Kidney epithelial cell (primary cell): Measurements from ENCODE around the gene NRROS. TPM values are rescaled to one million over a fixed set of nuclear protein-coding genes. Genes with fewer than 3 reads are reported as not detected.

Experiments
- DNase-seq: peaks from one replicate; pipeline ENCODE4 v3.0.0-alpha.2; 2010; ENCODE audit warnings: low read depth
- H3K27me3 ChIP-seq: 2 replicates; pipeline ENCODE4 v1.6.0; 2011; ENCODE audit warnings: low read length; ENCODE audit not compliant: control insufficient read depth, insufficient read depth
- H3K36me3 ChIP-seq: 2 replicates; pipeline ENCODE4 v1.5.1; 2011; ENCODE audit warnings: low read length; ENCODE audit not compliant: control insufficient read depth, insufficient read depth
- H3K4me3 ChIP-seq: 2 replicates; pipeline ENCODE4 v1.5.1; 2011; ENCODE audit warnings: low read depth, mild to moderate bottlenecking, control low read depth, low read length
- total RNA-seq: library from RNA; depleted of rRNA; stranded (reverse); fragments of >200 nt; gene quantifications from 2 replicates; pipeline ENCODE4 v1.2.3, GENCODE V29; 2015
- TF ChIP-seq, protein P1 (sequence below): IDR thresholded peaks from 2 replicates; pipeline ENCODE4 v1.5.1; 2011; ENCODE audit warnings: mild to moderate bottlenecking, moderate library complexity, low read length, control low read depth, inconsistent platforms; ENCODE audit not compliant: insufficient read depth, poor library complexity, severe bottlenecking

NRROS gene
- total RNA-seq, 1 donor from 2014 or later: 1.8 TPM

DNA sequence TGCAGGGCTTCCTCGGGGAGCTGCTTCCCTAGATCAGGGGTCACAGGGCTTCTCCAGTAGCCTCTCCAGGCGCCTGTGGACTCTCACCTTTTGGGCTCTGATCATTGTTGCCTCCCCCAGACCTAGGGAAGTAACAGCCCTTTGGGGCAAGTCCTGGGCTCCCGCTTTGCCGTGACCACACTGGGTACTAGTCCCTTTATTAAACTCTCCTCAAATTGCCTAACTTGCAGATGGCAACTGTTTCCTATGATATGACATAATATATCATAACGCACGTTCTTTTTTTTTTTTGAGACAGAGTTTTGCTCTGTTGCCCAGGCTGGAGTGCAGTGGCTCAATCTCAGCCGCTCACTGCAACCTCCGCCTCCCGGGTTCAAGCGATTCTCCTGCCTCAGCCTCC is 17.9 kb upstream of the NRROS start:
- Histone ChIP-seq H3K4me3 (no peak overlapping the region), H3K36me3 (no peaks in the 10 kb centered on the region), H3K27me3 (no peaks in the 10 kb centered on the region)
- no peak for DNase-seq
- TF ChIP-seq, protein P1, sequence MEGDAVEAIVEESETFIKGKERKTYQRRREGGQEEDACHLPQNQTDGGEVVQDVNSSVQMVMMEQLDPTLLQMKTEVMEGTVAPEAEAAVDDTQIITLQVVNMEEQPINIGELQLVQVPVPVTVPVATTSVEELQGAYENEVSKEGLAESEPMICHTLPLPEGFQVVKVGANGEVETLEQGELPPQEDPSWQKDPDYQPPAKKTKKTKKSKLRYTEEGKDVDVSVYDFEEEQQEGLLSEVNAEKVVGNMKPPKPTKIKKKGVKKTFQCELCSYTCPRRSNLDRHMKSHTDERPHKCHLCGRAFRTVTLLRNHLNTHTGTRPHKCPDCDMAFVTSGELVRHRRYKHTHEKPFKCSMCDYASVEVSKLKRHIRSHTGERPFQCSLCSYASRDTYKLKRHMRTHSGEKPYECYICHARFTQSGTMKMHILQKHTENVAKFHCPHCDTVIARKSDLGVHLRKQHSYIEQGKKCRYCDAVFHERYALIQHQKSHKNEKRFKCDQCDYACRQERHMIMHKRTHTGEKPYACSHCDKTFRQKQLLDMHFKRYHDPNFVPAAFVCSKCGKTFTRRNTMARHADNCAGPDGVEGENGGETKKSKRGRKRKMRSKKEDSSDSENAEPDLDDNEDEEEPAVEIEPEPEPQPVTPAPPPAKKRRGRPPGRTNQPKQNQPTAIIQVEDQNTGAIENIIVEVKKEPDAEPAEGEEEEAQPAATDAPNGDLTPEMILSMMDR: no peak

DNA sequence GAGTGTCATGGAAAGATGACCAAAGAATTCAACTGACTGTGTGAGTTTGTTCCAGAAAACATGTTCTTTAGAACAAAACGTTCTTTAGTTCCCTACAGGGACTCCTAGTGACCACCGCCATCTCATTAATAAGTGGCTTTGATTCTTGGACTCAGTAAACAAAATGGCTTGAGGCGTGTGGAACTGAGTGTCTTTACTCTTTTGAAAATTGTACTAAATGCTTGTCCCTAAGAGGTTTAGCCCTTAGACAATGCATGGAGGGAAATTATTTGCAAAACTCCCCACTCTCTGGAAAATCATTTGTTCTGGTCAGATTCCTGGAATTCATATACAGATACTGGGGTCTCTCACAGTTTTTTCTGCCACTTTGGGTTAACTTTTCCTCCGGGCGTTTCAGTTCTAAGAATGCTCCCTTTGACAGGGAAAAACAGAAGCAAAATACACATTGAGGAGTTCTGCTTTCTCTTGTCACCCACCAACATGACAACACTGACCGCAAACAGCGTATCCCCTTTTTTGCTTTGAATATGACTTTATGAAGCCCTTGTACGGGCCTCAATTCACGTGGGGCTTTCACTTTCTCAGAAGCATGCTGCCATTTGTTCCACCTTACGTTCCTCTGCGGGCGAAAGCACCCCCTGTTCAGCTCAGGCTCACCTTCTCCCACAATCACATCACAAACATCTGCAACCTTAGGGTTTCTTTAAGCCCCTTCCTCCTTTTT is 15.3 kb upstream of the NRROS start:
- Histone ChIP-seq H3K36me3 (no peaks in the 10 kb centered on the region), H3K4me3 (no peak overlapping the region), H3K27me3 (no peaks in the 10 kb centered on the region)
- TF ChIP-seq, protein P1: no peak
- DNase-seq: no peak

DNA sequence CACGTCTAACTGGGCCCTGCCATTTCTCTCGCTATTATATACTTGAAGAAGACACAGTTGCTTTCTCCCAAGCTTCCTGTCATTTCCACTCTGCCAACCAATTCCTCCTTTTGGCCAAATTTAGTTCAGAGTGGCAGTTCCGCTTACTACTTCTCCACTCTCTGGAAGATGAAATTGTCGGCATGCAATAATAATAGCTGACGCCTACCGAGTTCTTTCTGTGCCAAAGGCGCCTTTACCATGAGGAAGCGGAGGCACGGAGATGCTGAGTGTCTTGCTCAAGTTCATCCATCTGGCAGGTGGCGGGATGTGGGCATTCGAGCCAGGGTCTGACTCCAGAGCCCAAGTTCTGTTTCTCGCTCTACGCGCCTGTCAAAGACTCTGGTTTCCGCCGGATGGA is 14.6 kb upstream of the NRROS start:
- Histone ChIP-seq H3K4me3 (no peak overlapping the region), H3K36me3 (no peaks in the 10 kb centered on the region), H3K27me3 (no peaks in the 10 kb centered on the region)
- TF ChIP-seq, protein P1: no peak
- DNase-seq: no peak

DNA sequence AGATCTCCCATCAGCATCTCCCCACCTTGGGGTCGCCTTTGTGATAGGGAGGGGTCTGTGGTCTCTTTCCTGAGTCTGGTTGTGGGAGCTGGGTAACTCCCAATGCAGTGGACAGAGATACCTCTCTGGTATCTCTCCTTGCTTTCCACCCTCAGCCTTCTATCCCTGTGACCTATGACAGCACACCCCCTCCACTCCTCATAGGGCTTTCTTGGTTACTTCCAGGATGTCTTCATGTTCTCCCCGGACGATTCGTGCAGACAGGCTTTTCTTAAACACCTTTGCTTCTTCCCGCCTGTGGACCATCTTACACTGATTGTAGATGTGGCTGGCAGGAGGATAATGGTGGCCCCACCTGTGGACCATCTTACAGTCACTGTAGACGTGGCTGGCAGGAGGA is 14.2 kb upstream of the NRROS start:
- DNase-seq: no peak
- no peaks in the 10 kb centered on the region for H3K27me3 ChIP-seq
- no peaks in the 10 kb centered on the region for H3K36me3 ChIP-seq
- TF ChIP-seq, protein P1: no peak
- H3K4me3 ChIP-seq: no peak overlapping the region

DNA sequence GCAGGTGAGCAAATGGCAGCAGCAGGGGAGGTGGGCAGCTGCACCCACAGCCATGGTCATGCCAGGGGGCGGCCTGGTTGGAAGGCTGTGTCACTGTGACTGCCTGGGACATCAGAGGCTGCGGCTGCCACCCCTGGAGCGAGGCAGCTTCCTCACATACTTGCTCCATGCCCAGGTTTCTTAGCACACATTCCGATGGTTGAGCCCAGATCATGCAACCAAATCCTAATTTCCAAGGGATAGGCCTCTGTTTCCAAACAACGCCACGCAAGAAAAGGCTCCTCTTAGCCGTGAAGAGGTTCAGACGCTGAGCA is 11.6 kb upstream of the NRROS start:
- TF ChIP-seq, protein P1: no peak
- no peak for DNase-seq
- Histone ChIP-seq H3K4me3 (no peak overlapping the region), H3K27me3 (no peaks in the 10 kb centered on the region), H3K36me3 (no peaks in the 10 kb centered on the region)

DNA sequence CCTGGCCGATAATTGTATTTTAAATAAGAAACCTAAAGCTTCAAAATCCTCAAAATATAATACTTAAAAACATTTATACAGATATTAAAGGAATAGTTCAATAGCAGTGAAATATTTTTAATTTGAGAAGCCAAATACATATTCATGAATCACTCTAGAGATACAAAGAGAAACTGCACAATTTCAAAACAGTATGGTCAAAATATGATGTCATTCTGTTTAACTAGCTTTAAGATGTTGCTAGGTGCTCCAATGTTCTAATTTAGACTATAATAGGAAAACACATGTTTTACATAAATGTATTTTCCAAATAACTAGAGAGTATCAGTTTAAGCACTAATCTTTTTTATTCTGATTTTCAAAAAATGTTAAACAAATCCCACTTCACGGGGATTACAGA is 10.3 kb upstream of the NRROS start:
- Histone ChIP-seq H3K27me3 (no peaks in the 10 kb centered on the region), H3K36me3 (no peaks in the 10 kb centered on the region), H3K4me3 (no peak overlapping the region)
- TF ChIP-seq, protein P1: no peak
- no peak for DNase-seq
